Right lobe of liver (tissue), 4 donors: ENCODE measurements around the gene FADS3.

Source experiments
- CTCF ChIP-seq, 4 donors: fragments of 200-600 bp in 3 of 4; fragments of 450-650 bp in 1 of 4; IDR thresholded peaks; one replicate each; pipeline versions ENCODE4 v1.5.1 to v1.8.0; 2016 to 2022; ENCODE audit warnings: antibody characterized with exemption in 4 of 4, mild to moderate bottlenecking in 2 of 4
- POLR2A ChIP-seq: fragments of 450-650 bp; IDR thresholded peaks from one replicate; pipeline ENCODE4 v1.6.1; 2017; ENCODE audit warnings: antibody characterized with exemption, mild to moderate bottlenecking
- donor health status: DM: no; HTN: no; CAD: no.
- donor health status: DM: no; HTN: no; CAD: no.
- donor health status: DM: no; HTN: yes; CAD: no.

GRCh38 chr11:61838501-61838900, 52.8 kb downstream of the FADS3 start:
- TF ChIP-seq CTCF (IDR thresholded peaks at IDR 0.05) (no peak), POLR2A (no peak)
